Nephron progenitor cell (in vitro differentiated cells): ENCODE results near the gene RBM5.

ENCODE experiments used
- DNase-seq: peaks from one replicate; pipeline ENCODE4 v3.0.0; 2021
- H3K27ac Mint-ChIP-seq: 2 replicates; pipeline ENCODE4 v1.8.0; 2021; ENCODE audit warnings: mild to moderate bottlenecking, moderate library complexity, mixed read lengths
- H3K27me3 Mint-ChIP-seq: 2 replicates; pipeline ENCODE4 v1.8.0; 2021; ENCODE audit warnings: mild to moderate bottlenecking, low read depth, mixed read lengths; ENCODE audit not compliant: poor library complexity
- H3K36me3 Mint-ChIP-seq: 2 replicates; pipeline ENCODE4 v1.8.0; 2021; ENCODE audit warnings: low read depth, mixed read lengths
- H3K4me1 Mint-ChIP-seq: 2 replicates; pipeline ENCODE4 v1.8.0; 2021; ENCODE audit warnings: mixed read lengths
- H3K4me3 Mint-ChIP-seq: 2 replicates; pipeline ENCODE4 v1.8.0; 2021; ENCODE audit warnings: mild to moderate bottlenecking, moderate library complexity, mixed read lengths
- H3K9me3 Mint-ChIP-seq: 2 replicates; pipeline ENCODE4 v1.8.0; 2021; ENCODE audit warnings: mild to moderate bottlenecking, moderate library complexity, mixed read lengths
- TF ChIP-seq, protein P1 (sequence below): fragments of 200-600 bp; sonication (generic); IDR thresholded peaks from 2 replicates; pipeline ENCODE4 v1.5.0; 2021; ENCODE audit warnings: antibody characterized with exemption

Gene RBM5

DNA sequence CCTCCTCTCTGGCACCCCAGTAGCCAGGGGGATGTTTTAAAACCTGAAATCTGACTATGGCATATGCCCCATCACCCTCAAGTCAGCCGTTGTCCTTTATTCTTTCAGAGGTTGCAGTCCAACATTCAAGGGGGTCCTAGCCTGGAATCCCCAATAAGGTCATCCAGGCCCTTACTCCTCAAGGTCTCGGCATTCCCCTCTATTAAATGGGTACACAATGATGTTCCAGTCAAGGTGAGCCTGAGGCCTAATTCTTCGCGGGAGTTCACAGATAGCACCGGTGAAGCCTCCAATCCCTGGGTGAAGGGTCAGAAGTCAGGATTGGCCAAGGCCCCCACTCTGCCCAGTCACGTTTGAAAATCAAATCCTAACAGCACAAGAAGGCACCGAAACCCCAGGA lies 58.3 kb downstream of the RBM5 start:
- Mint-ChIP-seq H3K9me3 (no peaks in the 10 kb centered on the region), H3K27me3 (peaks cover 5% of the 10 kb centered on the region), H3K36me3 (no peaks in the 10 kb centered on the region), H3K27ac (peak overlapping the region; percentile 90), H3K4me1 (peaks cover 84% of the 10 kb centered on the region), H3K4me3 (no peak overlapping the region)
- TF ChIP-seq, protein P1, sequence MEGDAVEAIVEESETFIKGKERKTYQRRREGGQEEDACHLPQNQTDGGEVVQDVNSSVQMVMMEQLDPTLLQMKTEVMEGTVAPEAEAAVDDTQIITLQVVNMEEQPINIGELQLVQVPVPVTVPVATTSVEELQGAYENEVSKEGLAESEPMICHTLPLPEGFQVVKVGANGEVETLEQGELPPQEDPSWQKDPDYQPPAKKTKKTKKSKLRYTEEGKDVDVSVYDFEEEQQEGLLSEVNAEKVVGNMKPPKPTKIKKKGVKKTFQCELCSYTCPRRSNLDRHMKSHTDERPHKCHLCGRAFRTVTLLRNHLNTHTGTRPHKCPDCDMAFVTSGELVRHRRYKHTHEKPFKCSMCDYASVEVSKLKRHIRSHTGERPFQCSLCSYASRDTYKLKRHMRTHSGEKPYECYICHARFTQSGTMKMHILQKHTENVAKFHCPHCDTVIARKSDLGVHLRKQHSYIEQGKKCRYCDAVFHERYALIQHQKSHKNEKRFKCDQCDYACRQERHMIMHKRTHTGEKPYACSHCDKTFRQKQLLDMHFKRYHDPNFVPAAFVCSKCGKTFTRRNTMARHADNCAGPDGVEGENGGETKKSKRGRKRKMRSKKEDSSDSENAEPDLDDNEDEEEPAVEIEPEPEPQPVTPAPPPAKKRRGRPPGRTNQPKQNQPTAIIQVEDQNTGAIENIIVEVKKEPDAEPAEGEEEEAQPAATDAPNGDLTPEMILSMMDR, result no peak
- DNase-seq, result no peak

DNA sequence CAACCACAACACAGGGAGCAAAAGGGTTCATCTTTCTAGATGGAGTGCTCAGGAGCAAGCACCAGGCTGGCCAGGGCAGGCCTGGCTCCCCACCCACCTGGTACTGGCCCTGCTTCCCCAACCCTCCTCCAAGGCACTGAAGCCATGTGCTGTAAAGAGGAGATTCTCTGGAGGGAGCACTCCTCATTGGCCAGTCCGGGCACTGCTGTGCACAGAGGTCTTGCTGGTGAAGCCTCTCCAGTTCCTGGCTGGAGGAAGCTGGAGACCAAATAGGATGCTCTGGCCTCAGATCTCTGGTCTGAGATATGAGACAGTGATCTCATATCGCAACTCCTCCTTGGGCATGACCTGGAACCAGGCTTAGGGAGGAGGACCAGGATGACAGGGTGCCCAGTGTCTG lies 58.7 kb downstream of the RBM5 start:
- no peaks in the 10 kb centered on the region for H3K36me3 Mint-ChIP-seq
- peaks cover 5% of the 10 kb centered on the region for H3K27me3 Mint-ChIP-seq
- no peaks in the 10 kb centered on the region for H3K9me3 Mint-ChIP-seq
- no peak overlapping the region for H3K4me3 Mint-ChIP-seq
- peak overlapping the region; percentile 68 for H3K27ac Mint-ChIP-seq
- H3K4me1 Mint-ChIP-seq, result peaks cover 84% of the 10 kb centered on the region
- DNase-seq, result no peak
- TF ChIP-seq, protein P1, result no peak

DNA sequence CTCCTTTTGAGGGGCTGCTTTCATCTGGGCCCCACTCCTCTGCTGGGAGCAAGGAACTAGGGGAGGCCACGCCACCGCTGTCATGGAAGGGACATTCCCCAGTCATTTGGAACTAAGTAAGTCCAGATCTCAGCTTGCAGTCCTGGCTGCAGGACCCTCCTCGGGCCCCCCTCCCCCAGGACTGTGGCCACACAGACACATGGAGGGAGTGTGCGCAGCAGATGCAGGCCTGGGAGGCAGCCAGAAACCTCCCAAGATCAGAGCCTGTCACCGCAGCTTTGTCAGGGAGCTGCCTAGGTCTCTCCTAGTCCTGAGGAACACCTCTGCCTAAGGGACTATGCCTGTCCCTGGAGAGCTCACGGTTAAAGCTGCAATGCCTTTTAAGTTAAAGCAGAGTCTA lies 59.1 kb downstream of the RBM5 start:
- no peak overlapping the region for H3K4me3 Mint-ChIP-seq
- no peak for DNase-seq
- peaks cover 87% of the 10 kb centered on the region for H3K4me1 Mint-ChIP-seq
- no peaks in the 10 kb centered on the region for H3K36me3 Mint-ChIP-seq
- no peaks in the 10 kb centered on the region for H3K9me3 Mint-ChIP-seq
- peaks cover 5% of the 10 kb centered on the region for H3K27me3 Mint-ChIP-seq
- peak overlapping the region; percentile 68 for H3K27ac Mint-ChIP-seq
- TF ChIP-seq, protein P1, result no peak

DNA sequence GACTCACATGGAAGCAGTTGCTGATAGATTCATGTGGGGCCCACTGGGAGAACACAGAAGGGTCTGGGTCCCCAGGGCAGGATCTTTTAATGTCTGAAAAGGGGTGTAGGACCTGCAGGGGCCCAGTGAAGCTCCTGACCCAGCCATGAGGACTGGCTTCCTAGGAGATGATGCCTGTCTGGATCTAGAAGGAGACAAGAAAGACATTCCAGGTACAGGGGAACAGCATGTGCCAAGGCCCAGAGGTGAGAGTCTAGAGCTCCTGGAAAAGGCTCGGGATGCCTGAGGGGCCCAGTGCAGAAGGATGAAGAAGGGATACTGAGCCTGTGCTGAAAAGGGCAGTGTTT lies 61.7 kb downstream of the RBM5 start:
- H3K9me3 Mint-ChIP-seq, result no peaks in the 10 kb centered on the region
- no peak overlapping the region for H3K4me3 Mint-ChIP-seq
- H3K4me1 Mint-ChIP-seq, result peaks cover 91% of the 10 kb centered on the region
- TF ChIP-seq, protein P1, result no peak
- peaks cover 12% of the 10 kb centered on the region for H3K27me3 Mint-ChIP-seq
- DNase-seq, result no peak
- H3K36me3 Mint-ChIP-seq, result no peaks in the 10 kb centered on the region
- H3K27ac Mint-ChIP-seq, result peak overlapping the region; percentile 81

DNA sequence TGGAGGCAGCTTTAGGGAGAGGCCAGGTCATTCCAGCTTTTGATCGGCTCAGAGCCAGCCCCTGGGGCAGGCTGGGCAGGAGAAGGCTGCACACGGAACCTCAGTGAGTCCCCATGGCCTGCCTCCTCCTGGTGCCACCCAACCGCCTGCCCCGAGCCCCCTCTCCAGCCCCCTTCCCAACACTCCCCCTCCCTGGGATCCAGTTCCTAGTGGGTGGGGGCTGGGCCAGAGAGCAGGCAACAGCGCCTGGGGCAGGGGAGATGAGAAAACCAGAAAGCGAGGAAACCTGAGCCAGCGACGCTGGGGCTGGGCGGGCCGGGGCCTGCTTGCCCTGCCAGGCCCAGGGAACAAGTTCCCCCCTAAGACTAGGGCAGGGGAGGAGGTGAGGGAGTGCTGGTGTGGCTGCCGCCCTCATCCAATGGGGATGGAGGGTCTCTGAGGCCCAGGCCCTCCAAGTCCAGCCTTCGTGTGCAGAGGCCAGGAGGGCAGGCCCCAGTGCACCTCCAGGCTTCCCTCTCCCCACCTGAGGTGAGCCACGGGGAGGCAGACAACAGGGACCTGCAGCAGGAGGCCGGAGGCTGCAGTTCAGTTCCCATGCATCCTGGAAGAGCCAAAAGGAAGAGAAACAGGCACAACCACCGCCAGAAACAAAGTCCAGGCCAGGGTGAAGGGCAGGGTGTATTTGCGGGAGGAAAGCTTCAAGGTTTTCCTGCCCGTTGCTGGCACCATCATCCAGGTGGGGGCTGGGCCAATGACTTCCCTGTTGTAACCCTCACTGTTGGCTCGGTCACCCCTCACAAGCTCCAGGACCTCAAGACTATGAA lies 62.4 kb downstream of the RBM5 start:
- DNase-seq, result peak; percentile 77
- peaks cover 88% of the 10 kb centered on the region for H3K4me1 Mint-ChIP-seq
- H3K27me3 Mint-ChIP-seq, result peaks cover 12% of the 10 kb centered on the region
- TF ChIP-seq, protein P1, result no peak
- no peaks in the 10 kb centered on the region for H3K36me3 Mint-ChIP-seq
- peak overlapping the region; percentile 54 for H3K4me3 Mint-ChIP-seq
- no peaks in the 10 kb centered on the region for H3K9me3 Mint-ChIP-seq
- peak overlapping the region; percentile 83 for H3K27ac Mint-ChIP-seq

DNA sequence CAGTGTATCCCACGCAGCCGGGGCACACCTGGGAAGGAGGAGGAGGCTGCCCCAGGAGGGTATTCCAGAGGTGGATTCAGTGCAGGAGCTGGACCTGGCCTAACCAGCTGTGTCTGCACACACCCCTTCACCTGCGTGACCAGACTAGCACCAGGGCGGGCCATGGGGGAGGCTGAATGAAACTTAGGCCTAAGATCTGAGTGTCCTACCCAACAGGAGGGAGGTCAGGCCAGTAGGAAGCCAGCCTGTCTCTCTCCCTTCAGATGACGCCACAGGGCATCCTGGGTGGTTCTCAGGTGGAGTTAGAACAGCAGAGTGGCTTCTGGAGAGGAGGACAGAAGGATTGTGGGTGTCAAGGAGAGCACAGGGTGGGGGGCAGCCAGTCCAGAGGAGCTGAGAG lies 63.0 kb downstream of the RBM5 start:
- H3K9me3 Mint-ChIP-seq, result no peaks in the 10 kb centered on the region
- peaks cover 86% of the 10 kb centered on the region for H3K4me1 Mint-ChIP-seq
- H3K27ac Mint-ChIP-seq, result peak overlapping the region; percentile 83
- H3K27me3 Mint-ChIP-seq, result peaks cover 12% of the 10 kb centered on the region
- no peaks in the 10 kb centered on the region for H3K36me3 Mint-ChIP-seq
- H3K4me3 Mint-ChIP-seq, result no peak overlapping the region
- TF ChIP-seq, protein P1, result no peak
- no peak for DNase-seq
